KG1 (cell line): ENCODE measurements around the gene ZIC3.

Experiments
- DNase-seq: peaks from one replicate; lab custom pipeline; 2025; lab: John Stamatoyannopoulos, UW

The ZIC3 gene

GRCh38 chrX:137574102-137574783 is 8.3 kb downstream of the ZIC3 start:
- no peak for DNase-seq

- no peak for DNase-seq
These were observed 8.9 kb downstream of the ZIC3 start for GRCh38 chrX:137574784-137575293.

GRCh38 chrX:137575596-137576255 is 9.8 kb downstream of the ZIC3 start:
- no peak for DNase-seq

GRCh38 chrX:137587151-137587550 is 21.2 kb downstream of the ZIC3 start:
- no peak for DNase-seq

- no peak for DNase-seq
These were observed 34.8 kb downstream of the ZIC3 start for GRCh38 chrX:137600769-137601168.
